ENCODE data around the gene SLC25A1. TPM values are rescaled to one million over a fixed set of nuclear protein-coding genes. Genes with fewer than 3 reads are reported as not detected.

SLC25A1 gene
- total RNA-seq, 4 donors from 2014 or later: 49.2 to 68.0 (median 57.3) TPM

DNA sequence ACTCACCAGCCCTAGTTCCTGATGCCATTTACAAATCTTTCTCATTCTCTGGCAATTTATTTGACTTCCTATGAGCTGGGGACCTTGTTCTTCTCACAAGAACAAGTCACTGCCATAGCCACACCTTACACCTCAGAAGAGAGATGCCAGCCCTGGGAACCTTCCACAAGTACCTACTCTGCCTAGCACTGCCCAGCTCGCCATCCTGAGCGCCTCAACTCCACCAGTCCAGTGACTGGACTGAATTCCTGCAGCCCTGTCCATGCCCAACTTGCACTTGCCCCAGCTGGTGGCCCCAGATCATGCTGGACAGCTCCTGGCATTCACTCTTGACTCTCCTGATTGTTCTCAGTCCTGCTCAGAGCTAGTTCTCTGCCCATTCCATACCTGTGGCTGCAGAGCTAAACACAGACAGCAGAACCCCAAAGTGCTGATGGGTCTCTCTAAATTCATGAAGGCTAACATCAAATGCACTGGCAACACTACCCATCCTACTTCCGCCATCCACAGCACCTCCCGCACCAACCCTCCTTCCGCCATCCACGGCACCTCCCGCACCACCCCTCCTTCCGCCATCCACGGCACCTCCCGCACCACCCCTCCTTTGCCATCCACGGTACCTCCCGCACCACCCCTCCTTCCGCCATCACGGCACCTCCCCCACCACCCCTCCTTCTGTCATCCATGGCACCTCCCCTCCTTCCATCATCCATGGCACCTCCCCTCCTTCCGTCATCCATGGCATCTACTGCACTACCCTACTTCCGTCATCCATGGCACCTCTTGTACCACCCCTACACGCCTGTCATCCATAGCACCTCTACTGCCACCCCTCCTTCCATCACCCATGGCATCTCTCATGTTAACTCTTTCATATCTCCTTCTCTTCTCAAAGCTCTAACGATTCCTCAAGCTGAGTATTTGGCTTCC lies 23.6 kb upstream of the SLC25A1 start:
- H3K4me1 ChIP-seq: no peaks in the 10 kb centered on the region
- intact Hi-C loops (cut with DNase I): no loop called here
- DNase-seq: no peak
- H3K9me3 ChIP-seq: no peaks in the 10 kb centered on the region
- no peak for TF ChIP-seq POLR2A (IDR thresholded peaks at IDR 0.05)
- TF ChIP-seq, protein P1, sequence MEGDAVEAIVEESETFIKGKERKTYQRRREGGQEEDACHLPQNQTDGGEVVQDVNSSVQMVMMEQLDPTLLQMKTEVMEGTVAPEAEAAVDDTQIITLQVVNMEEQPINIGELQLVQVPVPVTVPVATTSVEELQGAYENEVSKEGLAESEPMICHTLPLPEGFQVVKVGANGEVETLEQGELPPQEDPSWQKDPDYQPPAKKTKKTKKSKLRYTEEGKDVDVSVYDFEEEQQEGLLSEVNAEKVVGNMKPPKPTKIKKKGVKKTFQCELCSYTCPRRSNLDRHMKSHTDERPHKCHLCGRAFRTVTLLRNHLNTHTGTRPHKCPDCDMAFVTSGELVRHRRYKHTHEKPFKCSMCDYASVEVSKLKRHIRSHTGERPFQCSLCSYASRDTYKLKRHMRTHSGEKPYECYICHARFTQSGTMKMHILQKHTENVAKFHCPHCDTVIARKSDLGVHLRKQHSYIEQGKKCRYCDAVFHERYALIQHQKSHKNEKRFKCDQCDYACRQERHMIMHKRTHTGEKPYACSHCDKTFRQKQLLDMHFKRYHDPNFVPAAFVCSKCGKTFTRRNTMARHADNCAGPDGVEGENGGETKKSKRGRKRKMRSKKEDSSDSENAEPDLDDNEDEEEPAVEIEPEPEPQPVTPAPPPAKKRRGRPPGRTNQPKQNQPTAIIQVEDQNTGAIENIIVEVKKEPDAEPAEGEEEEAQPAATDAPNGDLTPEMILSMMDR (IDR thresholded peaks at IDR 0.05): no peak
- peaks cover 0 to under 1% (median 0%) of the 10 kb centered on the region in 3 donors for H3K36me3 ChIP-seq
- no peak overlapping the region for H3K27ac ChIP-seq
- WGBS, 2 donors: 90 to 91% methylated on average over 13 to 18 of the region's 18 CpGs
- H3K27me3 ChIP-seq: no peaks in the 10 kb centered on the region
- no peak overlapping the region for H3K4me3 ChIP-seq

DNA sequence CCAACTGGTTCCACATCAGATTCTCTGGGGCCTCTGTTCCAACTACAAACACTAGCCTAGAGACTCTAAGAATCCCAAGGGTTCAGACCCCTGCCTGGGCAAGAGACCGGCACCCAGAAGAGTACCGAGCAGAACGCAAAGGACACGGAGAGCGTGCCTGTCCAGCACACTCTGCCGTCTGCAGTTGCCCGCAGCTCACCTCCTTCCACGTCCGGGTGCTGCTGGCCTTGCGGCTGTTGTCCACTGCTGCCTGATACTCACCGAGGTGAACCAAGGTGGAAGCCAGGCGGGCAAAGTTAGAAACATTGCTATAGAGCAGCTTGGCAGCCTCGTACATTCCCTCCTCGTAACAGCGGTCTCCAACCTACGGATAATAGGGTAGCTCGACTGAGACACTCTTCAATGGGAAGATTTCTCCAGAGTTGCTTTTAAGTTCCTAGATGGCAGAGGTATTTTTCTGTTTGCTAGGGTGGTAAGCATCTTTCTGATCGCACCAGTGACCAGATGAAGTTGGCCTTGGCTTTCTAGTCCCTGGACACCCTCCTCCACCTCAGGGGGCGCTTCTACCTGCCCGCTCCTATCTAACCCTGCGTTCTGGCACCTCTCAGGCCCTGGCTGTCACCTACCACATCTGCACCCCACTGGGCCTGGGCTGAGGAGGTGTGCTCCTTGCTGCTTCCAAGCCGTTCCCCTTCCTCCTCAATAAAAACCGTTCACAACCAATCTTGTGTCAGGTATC lies 22.8 kb upstream of the SLC25A1 start:
- Histone ChIP-seq H3K27ac (no peak overlapping the region), H3K36me3 (peaks cover 0 to 6% (median 0%) of the 10 kb centered on the region in 3 donors), H3K9me3 (no peaks in the 10 kb centered on the region), H3K27me3 (no peaks in the 10 kb centered on the region), H3K4me1 (no peaks in the 10 kb centered on the region), H3K4me3 (no peak overlapping the region)
- no peak for TF ChIP-seq POLR2A (IDR thresholded peaks at IDR 0.05)
- TF ChIP-seq, protein P1 (IDR thresholded peaks at IDR 0.05): no peak
- no peak for DNase-seq
- WGBS, 2 donors: 94 to 95% methylated on average over 17 to 22 of the region's 23 CpGs
- intact Hi-C loops (cut with DNase I): no loop called here

DNA sequence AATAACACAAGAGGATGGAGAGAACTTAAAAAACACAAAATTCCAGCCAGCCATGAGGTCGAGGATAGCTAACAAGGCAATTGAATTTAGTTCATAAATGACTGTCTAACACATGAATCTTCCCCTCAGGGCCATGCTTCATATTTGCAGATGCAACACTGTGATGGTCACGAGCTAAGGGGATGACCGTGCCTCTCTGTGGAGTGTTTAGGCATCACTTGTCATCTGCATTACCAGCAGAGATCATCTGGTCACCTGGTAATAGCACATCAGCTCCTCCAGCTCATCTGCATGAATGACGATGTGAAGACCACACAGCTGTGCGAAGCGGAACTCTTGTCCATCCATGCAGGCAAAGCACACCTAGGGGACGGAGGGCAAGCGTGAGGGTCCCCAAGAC lies 20.9 kb upstream of the SLC25A1 start:
- Histone ChIP-seq H3K4me1 (no peaks in the 10 kb centered on the region), H3K27ac (no peak overlapping the region), H3K36me3 (peaks cover 0 to 15% (median 0%) of the 10 kb centered on the region in 3 donors), H3K27me3 (no peaks in the 10 kb centered on the region), H3K9me3 (no peaks in the 10 kb centered on the region), H3K4me3 (no peak overlapping the region)
- TF ChIP-seq, protein P1 (IDR thresholded peaks at IDR 0.05): no peak
- no peak for TF ChIP-seq POLR2A (IDR thresholded peaks at IDR 0.05)
- intact Hi-C loops (cut with DNase I): no loop called here
- DNase-seq: no peak
- WGBS, 2 donors: 88 to 100% methylated on average over 4 to 8 of the region's 8 CpGs

DNA sequence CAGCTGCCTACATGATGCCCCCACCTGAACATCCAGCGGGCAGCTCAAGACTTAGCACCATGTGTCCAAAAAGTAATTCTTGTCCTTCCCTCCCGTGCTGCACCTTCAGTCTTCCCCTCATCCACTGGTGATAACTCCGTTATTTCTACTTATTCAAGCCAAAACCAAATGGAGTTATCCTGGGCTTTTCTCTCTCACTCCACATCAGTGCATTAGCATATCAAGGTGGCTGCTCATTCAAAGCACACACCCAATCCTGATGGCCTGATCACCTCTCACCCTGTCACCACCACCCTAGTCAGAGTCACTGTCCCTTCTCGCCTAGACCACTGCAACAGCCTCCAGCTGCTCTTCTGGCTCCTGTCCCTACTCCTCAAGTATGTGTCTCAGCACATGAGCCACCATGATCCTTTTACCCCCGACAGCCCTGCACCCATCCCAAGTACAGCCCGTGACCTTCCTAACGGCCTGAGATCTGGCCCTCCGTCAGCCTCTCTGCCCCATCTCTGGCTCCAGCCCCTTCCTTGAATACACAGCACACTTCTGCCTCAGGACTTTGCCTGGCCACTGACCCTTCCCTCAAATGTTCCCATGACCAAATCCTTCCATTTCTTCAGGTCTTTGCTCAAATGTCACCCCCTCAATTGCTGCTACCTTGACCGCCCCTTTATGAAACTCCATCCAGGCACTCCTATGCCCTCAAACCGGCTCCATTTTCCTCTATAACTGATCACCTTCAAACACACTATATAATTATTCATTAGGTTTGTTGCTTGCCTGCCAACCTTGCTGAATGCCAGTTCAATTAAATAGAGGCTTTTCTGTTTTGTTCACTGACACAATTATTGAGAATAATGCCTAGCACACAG lies 19.7 kb upstream of the SLC25A1 start:
- Histone ChIP-seq H3K4me3 (no peak overlapping the region), H3K36me3 (peaks cover 0 to 21% (median 0%) of the 10 kb centered on the region in 3 donors), H3K27ac (no peak overlapping the region), H3K4me1 (no peaks in the 10 kb centered on the region), H3K27me3 (no peaks in the 10 kb centered on the region), H3K9me3 (no peaks in the 10 kb centered on the region)
- WGBS, 2 donors: 87% methylated on average over 10 of the region's 10 CpGs
- TF ChIP-seq, protein P1 (IDR thresholded peaks at IDR 0.05): no peak
- TF ChIP-seq POLR2A (IDR thresholded peaks at IDR 0.05): no peak
- intact Hi-C loops (cut with DNase I): no loop called here
- DNase-seq: no peak
